Spleen (tissue), 7 donors: ENCODE data around the gene RDH12.

Experiments used
- POLR2A ChIP-seq, 3 donors: fragments of 450-650 bp; IDR thresholded peaks; one replicate each; pipeline ENCODE4 v1.5.1; 2017; ENCODE audit warnings: antibody characterized with exemption in 3 of 3, mild to moderate bottlenecking in 1 of 3
- POLR2AphosphoS5 ChIP-seq, 3 donors: sonication (generic); formaldehyde crosslinking; IDR thresholded peaks; one replicate each; pipeline ENCODE4 v1.5.1; 2017; ENCODE audit warnings: antibody characterized with exemption in 3 of 3
- TF ChIP-seq, protein P1 (sequence below), 11 experiments: fragments of 200-600 bp in 7 of 11; fragments of 450-650 bp in 4 of 11; sonication (generic) in 4 of 11; IDR thresholded peaks in 8 of 11; conservative IDR thresholded peaks in 3 of 11; 1 replicate in 7 of 11; 2 replicates in 4 of 11; pipeline versions ENCODE4 v1.4.0 to v1.8.0; 2016 to 2021; ENCODE audit warnings: antibody characterized with exemption in 11 of 11, inconsistent platforms in 4 of 11, mild to moderate bottlenecking in 1 of 11
- donor health status: DM: no; HTN: no; CAD: no; lungs with moderate emphysema.
- donor health status: DM: no; HTN: no; CAD: no.
- donor health status: DM: no; HTN: no; CAD: no.

DNA sequence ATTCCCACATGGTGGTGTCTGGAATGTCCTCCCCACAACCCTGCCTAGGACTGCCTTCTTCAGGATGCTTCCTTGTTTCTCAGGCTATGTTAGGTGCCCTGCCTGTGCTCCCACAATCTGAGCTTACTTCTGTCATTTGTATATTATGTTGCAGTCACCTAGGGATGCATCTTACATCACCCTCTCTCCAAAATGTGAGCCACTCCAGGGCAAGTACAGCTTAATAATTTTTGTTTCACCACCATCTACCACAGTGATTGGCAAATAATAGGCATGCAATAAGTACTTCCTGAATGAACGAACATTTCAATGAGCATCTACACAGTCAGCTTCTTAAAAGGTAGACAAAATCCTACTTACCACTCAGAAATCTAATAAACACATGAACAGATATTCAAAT, 77.1 kb downstream of the RDH12 start:
- TF ChIP-seq, protein P1, sequence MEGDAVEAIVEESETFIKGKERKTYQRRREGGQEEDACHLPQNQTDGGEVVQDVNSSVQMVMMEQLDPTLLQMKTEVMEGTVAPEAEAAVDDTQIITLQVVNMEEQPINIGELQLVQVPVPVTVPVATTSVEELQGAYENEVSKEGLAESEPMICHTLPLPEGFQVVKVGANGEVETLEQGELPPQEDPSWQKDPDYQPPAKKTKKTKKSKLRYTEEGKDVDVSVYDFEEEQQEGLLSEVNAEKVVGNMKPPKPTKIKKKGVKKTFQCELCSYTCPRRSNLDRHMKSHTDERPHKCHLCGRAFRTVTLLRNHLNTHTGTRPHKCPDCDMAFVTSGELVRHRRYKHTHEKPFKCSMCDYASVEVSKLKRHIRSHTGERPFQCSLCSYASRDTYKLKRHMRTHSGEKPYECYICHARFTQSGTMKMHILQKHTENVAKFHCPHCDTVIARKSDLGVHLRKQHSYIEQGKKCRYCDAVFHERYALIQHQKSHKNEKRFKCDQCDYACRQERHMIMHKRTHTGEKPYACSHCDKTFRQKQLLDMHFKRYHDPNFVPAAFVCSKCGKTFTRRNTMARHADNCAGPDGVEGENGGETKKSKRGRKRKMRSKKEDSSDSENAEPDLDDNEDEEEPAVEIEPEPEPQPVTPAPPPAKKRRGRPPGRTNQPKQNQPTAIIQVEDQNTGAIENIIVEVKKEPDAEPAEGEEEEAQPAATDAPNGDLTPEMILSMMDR (IDR thresholded peaks at IDR 0.05 in 8 of 11, conservative IDR thresholded peaks at IDR 0.05 in 3 of 11), result no peak
- TF ChIP-seq POLR2A (IDR thresholded peaks at IDR 0.05) (no peak), POLR2AphosphoS5 (IDR thresholded peaks at IDR 0.05) (no peak)
